Mononuclear cell (primary cell): ENCODE data around the gene COIL. TPM values are rescaled to one million over a fixed set of nuclear protein-coding genes. Genes with fewer than 3 reads are reported as not detected.

ENCODE experiments used
- H3K27me3 ChIP-seq: 2 replicates; pipeline ENCODE4 v1.6.0; 2011; ENCODE audit warnings: low read length, control low read depth; ENCODE audit not compliant: insufficient read depth
- H3K4me1 ChIP-seq: 2 replicates; pipeline ENCODE4 v1.5.1; 2011; ENCODE audit warnings: mild to moderate bottlenecking, low read length, control low read depth; ENCODE audit not compliant: insufficient read depth
- H3K4me3 ChIP-seq: 2 replicates; pipeline ENCODE4 v1.5.1; 2011; ENCODE audit warnings: mild to moderate bottlenecking, low read length, moderate library complexity
- H3K9me3 ChIP-seq: 2 replicates; pipeline ENCODE4 v1.5.1; 2011; ENCODE audit warnings: low read depth, mild to moderate bottlenecking, control low read depth, low read length
- total RNA-seq: library from RNA; depleted of rRNA; stranded (reverse); fragments of >200 nt; gene quantifications from one replicate; pipeline ENCODE4 v1.2.3, GENCODE V29; 2012

COIL gene, protein sequence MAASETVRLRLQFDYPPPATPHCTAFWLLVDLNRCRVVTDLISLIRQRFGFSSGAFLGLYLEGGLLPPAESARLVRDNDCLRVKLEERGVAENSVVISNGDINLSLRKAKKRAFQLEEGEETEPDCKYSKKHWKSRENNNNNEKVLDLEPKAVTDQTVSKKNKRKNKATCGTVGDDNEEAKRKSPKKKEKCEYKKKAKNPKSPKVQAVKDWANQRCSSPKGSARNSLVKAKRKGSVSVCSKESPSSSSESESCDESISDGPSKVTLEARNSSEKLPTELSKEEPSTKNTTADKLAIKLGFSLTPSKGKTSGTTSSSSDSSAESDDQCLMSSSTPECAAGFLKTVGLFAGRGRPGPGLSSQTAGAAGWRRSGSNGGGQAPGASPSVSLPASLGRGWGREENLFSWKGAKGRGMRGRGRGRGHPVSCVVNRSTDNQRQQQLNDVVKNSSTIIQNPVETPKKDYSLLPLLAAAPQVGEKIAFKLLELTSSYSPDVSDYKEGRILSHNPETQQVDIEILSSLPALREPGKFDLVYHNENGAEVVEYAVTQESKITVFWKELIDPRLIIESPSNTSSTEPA
- total RNA-seq: 26.6 TPM

DNA sequence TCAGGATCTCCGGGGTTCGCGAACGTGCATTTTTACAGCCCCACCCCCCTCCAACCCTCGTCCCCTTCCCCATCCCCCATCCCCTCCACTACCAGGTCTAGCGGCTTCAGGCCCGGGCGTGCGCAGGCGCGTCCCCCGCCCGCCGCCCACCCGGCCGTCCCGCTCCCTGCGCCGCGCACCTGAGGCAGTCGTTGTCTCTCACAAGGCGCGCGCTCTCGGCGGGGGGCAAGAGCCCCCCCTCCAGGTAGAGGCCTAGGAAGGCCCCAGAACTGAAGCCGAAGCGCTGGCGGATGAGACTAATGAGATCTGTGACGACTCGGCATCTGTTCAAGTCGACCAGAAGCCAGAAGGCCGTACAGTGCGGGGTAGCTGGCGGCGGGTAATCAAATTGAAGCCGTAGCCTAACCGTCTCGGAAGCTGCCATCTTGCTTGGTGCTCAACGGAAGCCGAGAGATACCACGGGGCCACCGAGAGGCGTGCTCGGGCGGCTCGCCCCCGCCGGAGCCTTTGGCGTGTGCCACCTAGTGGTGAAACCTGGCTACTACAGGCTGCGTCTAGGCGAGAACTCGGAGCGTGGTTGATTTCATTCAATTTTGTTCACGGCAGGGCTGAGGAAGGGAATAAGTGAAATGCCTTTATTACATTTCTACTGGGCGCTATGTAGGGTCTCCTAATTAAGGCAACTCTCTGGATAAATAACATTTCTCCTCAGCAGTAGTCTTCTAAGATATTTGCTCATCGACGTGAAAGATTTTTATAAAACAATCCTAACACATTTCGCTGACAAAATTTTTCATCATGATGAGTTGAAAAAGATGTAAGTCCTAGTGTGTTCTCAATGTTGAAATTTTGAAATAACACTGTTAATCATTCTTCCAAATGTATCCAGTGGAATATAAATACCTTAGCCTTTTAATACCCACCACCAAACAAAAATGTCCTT lies at the start of gene COIL:
COIL (minus strand) TSS at position 455 of the 943 bp plus-strand sequence; CDS start at position 424, 31 bp downstream.
- no peaks in the 10 kb centered on the region for H3K27me3 ChIP-seq
- no peaks in the 10 kb centered on the region for H3K9me3 ChIP-seq
- H3K4me1 ChIP-seq: peaks cover 16% of the 10 kb centered on the region
- peak within 1 kb of the TSS; percentile 87 for H3K4me3 ChIP-seq

DNA sequence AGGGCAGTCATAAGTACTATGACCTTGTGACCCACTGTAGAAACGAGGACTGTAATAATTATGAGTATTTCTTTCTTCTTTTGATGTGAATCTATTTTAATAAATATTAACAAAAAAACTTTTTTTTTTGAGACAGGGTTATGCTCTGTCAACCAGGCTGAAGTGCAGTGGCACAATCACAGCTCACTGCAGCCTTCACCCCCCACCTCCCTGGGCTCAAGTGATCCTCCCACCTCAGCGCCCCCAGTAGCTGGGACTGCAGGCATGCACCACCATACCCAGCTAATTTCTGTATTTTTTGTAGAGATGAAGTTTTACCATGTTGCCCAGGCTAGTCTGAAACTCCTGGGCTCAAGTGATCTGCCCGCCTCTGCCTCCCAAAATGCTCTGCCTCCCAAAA lies 49.6 kb upstream of the COIL start:
- Histone ChIP-seq H3K27me3 (no peaks in the 10 kb centered on the region), H3K9me3 (no peaks in the 10 kb centered on the region), H3K4me1 (peaks cover 8% of the 10 kb centered on the region), H3K4me3 (no peak overlapping the region)

DNA sequence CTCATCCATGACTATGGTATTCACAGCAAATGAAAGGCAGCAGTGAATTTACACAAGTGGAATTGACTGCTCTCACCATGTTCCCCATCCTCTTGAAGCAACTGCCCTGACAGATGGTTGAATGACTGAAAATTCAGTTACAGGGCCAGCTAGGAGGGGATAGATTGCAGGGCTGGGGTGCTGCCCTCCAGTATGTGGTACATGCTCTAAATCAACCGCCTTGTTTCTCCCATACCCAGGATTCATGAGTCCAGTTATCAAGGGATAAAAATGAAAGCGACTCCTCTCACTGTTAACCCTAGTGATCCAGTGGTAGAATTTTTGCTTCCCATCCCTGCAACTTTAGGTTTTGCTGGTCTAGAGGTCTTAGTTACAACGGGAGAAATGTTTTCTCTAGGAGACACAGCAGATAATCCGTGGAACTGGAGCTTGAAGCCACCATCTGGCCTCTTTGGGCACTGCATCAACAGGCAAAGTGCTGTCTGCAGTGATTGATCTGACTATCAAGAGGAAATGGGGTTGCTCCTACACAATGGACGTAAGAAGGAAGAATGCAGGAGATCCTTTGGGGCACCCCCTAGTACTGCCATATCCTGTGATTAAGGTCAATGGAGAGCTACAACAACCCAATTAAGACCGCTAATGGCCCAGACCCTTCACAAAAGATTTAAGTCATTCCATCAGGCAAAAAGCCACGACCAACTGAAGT lies 49.0 kb upstream of the COIL start:
- Histone ChIP-seq H3K9me3 (no peaks in the 10 kb centered on the region), H3K4me1 (peaks cover 14% of the 10 kb centered on the region), H3K27me3 (no peaks in the 10 kb centered on the region), H3K4me3 (no peak overlapping the region)

DNA sequence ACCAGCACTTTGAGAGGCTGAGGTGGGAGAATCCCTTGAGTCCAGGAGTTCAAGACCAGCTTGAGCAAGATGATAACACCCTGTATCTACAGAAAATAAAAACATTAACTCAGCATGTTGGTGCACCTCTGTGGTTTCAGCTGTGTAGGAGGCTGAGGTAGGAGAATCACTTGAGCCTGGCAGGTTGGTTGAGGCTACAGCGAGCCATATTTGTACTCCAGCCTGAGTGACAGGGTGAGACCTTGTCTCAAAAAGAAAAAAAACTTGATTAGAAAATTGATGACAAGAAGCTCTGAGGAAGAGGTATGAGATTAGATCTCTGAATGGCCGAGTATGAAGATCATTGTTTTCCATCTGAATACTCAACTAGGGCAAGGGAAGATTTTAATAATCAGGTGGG lies 48.1 kb upstream of the COIL start:
- Histone ChIP-seq H3K4me1 (peaks cover 23% of the 10 kb centered on the region), H3K9me3 (no peaks in the 10 kb centered on the region)

DNA sequence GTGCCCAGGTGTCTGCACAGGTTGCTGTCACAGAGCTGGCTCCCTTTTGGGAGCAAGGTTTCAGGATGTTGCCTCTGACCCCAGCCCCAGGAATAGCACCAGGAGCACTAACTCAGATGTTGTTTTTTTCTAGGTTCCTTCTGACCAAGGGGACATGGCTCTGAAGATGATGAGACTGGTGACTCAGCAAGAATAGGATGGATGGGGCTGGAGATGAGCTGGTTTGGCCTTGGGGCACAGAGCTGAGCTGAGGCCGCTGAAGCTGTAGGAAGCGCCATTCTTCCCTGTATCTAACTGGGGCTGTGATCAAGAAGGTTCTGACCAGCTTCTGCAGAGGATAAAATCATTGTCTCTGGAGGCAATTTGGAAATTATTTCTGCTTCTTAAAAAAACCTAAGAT lies 45.2 kb upstream of the COIL start:
- H3K27me3 ChIP-seq: no peaks in the 10 kb centered on the region
- peaks cover 36% of the 10 kb centered on the region for H3K4me1 ChIP-seq
- H3K9me3 ChIP-seq: no peaks in the 10 kb centered on the region
- H3K4me3 ChIP-seq: no peak overlapping the region

More for the DNA sequence above, 48.1 kb upstream of the COIL start:
- Histone ChIP-seq H3K27me3 (no peaks in the 10 kb centered on the region), H3K4me3 (no peak overlapping the region)

DNA sequence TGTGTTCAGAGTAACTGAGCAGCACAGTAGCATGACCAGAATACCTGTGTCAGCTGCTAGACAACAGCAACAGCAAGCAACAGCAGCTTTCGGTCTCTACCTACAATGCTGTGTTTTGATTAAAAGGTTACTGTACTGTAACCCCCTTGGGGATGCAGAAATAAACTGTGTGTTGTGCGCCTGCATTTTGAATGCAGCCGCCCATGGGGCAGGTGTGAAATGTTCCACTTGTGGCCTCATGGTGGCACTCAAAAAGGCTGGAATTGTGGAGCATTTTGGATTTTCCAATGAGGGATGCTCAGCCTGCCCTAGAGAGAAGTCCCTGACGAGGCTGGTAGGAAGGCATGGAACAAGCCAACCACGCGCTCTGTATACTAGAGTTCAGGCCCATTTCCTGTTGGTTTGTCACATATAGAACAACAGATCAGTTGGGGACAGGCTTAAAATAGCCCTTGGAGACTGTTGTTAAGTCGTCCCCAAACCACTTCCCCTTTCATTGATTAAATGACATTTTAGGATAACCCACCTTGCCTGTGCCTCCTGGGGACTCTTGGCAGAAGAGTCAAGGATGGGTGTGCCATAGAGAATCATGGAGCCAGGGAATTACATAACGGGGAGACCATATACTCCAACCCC lies 44.2 kb upstream of the COIL start:
- Histone ChIP-seq H3K4me1 (peaks cover 32% of the 10 kb centered on the region), H3K9me3 (no peaks in the 10 kb centered on the region), H3K4me3 (no peak overlapping the region), H3K27me3 (no peaks in the 10 kb centered on the region)

DNA sequence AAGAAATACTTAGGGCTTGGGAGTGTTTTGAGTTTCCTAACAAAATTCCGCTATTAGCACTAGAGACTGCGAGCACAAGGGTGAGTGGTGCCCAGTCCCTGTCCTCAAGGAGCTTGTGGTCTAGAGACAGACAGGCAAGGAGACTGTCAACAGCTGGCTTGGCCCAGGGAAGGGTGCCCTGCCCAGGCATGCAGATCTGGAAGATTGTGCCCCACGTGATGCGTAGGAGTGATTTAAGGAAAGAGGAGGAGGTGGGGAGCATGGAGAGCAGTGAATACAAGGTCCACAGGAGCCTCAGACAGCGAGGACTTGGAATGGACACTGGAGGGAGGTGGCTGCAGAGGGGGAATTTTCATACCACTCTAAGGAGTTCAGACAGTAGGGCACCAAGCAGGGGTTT lies 42.1 kb upstream of the COIL start:
- no peaks in the 10 kb centered on the region for H3K27me3 ChIP-seq
- H3K9me3 ChIP-seq: no peaks in the 10 kb centered on the region
- H3K4me3 ChIP-seq: no peak overlapping the region
- peaks cover 32% of the 10 kb centered on the region for H3K4me1 ChIP-seq

DNA sequence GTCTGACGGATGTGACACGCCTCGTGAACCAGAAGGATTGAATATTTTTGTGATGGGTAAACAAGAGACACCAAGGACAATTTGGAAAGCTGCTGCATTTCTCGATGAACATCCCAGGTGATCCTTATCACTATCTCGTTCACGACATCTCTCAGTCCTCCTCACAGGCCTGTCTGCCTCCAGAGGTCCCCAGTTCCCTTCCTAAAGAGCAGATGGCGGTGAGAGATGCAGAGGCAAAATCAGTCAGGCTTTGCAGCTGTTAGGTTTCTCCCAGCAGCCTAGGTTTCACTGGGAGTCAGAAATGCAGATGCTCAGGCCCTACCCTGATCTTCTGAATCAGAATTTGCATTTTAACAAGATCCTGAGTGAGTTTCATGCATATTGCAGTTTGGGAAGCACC lies 40.7 kb upstream of the COIL start:
- peaks cover 32% of the 10 kb centered on the region for H3K4me1 ChIP-seq
- no peaks in the 10 kb centered on the region for H3K9me3 ChIP-seq
- no peak overlapping the region for H3K4me3 ChIP-seq
- H3K27me3 ChIP-seq: no peaks in the 10 kb centered on the region

DNA sequence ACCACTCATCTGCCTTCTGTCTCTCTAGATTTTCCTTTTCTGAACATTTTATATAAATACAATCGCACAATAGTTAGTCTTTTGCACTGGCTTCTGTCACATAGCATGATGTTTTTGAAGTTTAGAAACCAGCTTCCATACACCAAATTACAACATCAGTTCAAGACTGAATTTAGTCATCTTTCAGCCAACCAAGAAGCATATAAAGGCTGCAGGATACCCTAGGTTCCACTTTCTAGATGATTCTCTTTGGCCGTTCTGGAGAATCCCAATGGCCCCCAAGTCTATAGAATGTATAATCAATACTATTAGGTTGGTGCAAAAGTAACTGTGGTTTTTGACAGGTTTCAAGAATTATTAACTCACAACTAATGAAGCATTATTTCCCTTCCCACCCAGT lies 36.5 kb upstream of the COIL start:
- Histone ChIP-seq H3K4me1 (no peaks in the 10 kb centered on the region), H3K9me3 (no peaks in the 10 kb centered on the region), H3K4me3 (no peak overlapping the region), H3K27me3 (no peaks in the 10 kb centered on the region)

DNA sequence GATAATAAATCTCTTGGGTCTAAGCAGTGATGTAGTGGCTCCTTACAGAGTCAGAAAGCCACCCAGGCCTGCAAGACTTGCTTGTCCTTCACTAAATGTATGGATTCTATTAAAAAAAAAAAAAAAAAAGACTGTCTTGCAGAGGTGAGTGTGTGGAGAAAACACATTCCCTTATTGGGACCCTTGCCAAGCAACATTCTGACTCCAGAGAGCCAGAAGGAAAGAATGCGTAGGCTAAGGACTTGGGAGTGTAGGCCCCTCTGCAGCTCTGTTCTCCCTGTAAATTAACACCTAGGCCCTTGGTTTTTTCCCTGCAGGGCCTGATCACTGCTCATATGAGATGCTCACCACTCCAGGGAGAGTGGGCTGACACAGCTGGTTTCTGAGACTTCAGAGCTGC lies 34.9 kb upstream of the COIL start:
- H3K27me3 ChIP-seq: no peaks in the 10 kb centered on the region
- H3K9me3 ChIP-seq: no peaks in the 10 kb centered on the region
- H3K4me3 ChIP-seq: no peak overlapping the region
- no peaks in the 10 kb centered on the region for H3K4me1 ChIP-seq

DNA sequence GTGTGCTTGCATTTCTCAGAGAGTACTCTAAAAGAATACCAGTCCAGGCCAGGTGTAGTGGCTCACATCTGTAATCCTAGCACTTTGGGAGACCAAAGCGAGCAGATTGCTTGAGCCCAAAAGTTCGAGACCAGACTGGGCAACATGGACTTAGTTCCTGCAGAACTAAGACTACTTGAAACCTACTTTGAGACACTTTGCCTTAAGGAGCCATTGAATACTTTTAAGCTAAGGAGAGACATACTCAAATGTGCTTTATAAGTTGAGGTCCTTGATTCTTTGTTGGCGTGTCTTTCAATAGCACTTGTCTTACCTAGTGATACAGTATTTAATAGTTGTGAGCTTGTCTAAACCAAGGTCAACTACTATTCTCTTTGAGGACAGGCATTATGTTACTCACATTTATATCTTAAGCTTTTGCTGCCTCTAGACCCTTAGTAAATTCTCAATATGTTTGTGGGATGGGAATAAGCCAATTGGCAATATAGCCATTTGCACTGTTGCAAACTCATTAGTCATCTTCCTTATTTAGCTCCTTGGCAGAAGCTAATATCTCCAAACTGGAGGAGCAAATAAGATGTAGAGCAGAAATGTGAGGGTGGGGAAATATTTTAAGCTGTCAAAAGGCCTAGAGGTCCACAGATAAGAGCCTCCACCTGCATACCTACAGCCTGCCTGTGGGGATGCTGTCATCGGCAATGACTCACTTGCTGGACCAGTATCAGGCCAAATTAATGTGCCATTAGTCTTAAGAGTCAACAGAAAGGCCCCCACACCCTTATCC lies 33.4 kb upstream of the COIL start:
- Histone ChIP-seq H3K4me1 (no peaks in the 10 kb centered on the region), H3K9me3 (no peaks in the 10 kb centered on the region), H3K27me3 (no peaks in the 10 kb centered on the region), H3K4me3 (no peak overlapping the region)

DNA sequence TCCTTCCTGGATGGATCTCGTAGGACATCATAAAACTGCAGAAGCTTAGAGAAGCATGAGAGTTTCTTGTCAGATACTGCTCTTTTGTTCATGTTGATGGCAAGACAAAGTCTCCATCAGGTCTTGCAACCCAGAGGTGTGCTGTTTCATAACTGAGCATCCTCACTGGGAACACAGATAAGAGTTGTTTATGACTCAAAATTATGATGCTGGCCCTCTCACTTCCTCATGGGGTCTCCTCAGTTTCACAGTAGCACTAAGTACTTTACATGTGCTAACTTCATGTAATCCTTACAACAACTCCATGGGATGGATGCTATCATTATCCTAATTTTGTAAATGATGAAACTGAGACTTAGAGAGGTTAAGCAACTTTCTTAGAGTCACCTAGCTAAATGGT lies 31.5 kb upstream of the COIL start:
- H3K4me1 ChIP-seq: no peaks in the 10 kb centered on the region
- no peak overlapping the region for H3K4me3 ChIP-seq
- no peaks in the 10 kb centered on the region for H3K9me3 ChIP-seq
- no peaks in the 10 kb centered on the region for H3K27me3 ChIP-seq

DNA sequence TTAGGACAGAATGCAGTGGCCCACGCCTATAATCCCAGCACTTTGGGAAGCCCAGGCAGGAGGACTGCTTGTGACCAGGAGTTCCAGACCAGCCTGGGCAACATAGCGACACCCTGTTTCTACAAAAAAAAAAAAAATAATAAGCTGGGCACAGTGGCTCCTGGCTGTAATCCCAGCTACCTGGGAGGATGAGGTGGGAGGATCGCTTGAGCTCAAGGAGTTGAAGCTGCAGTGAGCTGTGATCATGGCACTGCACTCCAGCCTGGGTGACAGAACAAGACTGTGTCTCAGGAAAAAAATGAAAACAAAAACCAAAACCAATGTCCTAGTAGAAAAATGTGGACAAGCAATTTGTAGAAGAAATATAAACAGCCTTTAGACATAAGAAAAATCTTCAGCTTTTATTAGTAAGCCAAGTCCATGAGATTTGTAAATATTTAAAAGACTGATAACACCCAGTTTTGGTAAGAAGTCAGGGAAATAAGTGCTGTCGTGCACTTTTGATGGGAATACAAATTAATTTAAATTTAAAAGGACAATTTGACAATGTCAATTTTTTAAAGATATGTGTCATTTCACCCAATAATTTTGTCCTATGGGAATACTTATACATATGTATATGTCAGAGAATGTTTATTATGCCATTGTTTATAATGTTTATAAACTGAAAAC lies 28.2 kb upstream of the COIL start:
- no peak overlapping the region for H3K4me3 ChIP-seq
- peaks cover 32% of the 10 kb centered on the region for H3K4me1 ChIP-seq
- H3K27me3 ChIP-seq: no peaks in the 10 kb centered on the region
- no peaks in the 10 kb centered on the region for H3K9me3 ChIP-seq
